Astrocyte (in vitro differentiated cells and primary cell): Measurements from ENCODE around the gene AP1G2. TPM values are rescaled to one million over a fixed set of nuclear protein-coding genes. Genes with fewer than 3 reads are reported as not detected.

Experiments
- DNase-seq: peaks from one replicate; pipeline ENCODE4 v3.0.0-alpha.2; 2010; ENCODE audit warnings: low read depth
- FAIRE-seq: peaks from 2 replicates; lab custom pipeline; 2011; peaks lifted over from hg19 to GRCh38; lab: Jason Lieb, UNC
- H2AFZ ChIP-seq: 2 replicates; pipeline ENCODE4 v1.6.0; 2012; ENCODE audit warnings: low read depth, low read length, inconsistent platforms
- H3K27ac ChIP-seq: 2 replicates; pipeline ENCODE4 v1.5.1; 2011; ENCODE audit warnings: low read depth, low read length, inconsistent platforms
- H3K27me3 ChIP-seq: 2 replicates; pipeline ENCODE4 v1.6.0; 2011; ENCODE audit warnings: low read length, inconsistent platforms; ENCODE audit not compliant: insufficient read depth
- H3K36me3 ChIP-seq: 2 replicates; pipeline ENCODE4 v1.5.1; 2011; ENCODE audit warnings: low read length, inconsistent platforms; ENCODE audit not compliant: insufficient read depth
- H3K4me1 ChIP-seq: 2 replicates; pipeline ENCODE4 v1.5.1; 2011; ENCODE audit warnings: low read length, inconsistent platforms; ENCODE audit not compliant: insufficient read depth
- H3K4me2 ChIP-seq: 2 replicates; pipeline ENCODE4 v1.6.0; 2012; ENCODE audit warnings: low read length, inconsistent platforms
- H3K4me3 ChIP-seq: 2 replicates; pipeline ENCODE4 v1.5.1; 2011; ENCODE audit warnings: low read depth, mild to moderate bottlenecking, low read length, inconsistent platforms; ENCODE audit not compliant: insufficient read depth
- H3K79me2 ChIP-seq: 2 replicates; pipeline ENCODE4 v1.6.0; 2012; ENCODE audit warnings: mild to moderate bottlenecking, low read length, inconsistent platforms; ENCODE audit not compliant: insufficient read depth
- H3K9ac ChIP-seq: 2 replicates; pipeline ENCODE4 v1.6.0; 2012; ENCODE audit warnings: mild to moderate bottlenecking, low read length, inconsistent platforms
- H3K9me3 ChIP-seq: 2 replicates; pipeline ENCODE4 v1.5.1; 2012; ENCODE audit warnings: low read depth, mild to moderate bottlenecking, low read length, inconsistent platforms; ENCODE audit not compliant: insufficient read depth
- H4K20me1 ChIP-seq: 2 replicates; pipeline ENCODE4 v1.6.0; 2012; ENCODE audit warnings: low read length, inconsistent platforms; ENCODE audit not compliant: insufficient read depth
- H3K27ac Mint-ChIP-seq: one replicate; pipeline ENCODE4 v1.8.0; 2021; ENCODE audit warnings: mild to moderate bottlenecking, mixed read lengths; ENCODE audit not compliant: unreplicated experiment
- H3K27me3 Mint-ChIP-seq: one replicate; pipeline ENCODE4 v1.8.0; 2021; ENCODE audit warnings: low read depth, mixed read lengths; ENCODE audit not compliant: unreplicated experiment
- H3K36me3 Mint-ChIP-seq: one replicate; pipeline ENCODE4 v1.8.0; 2021; ENCODE audit warnings: low read depth, mixed read lengths; ENCODE audit not compliant: unreplicated experiment
- H3K4me1 Mint-ChIP-seq: one replicate; pipeline ENCODE4 v1.8.0; 2021; ENCODE audit warnings: low read depth, mixed read lengths; ENCODE audit not compliant: unreplicated experiment
- H3K4me3 Mint-ChIP-seq: one replicate; pipeline ENCODE4 v1.8.0; 2021; ENCODE audit warnings: mild to moderate bottlenecking, moderate library complexity, mixed read lengths; ENCODE audit not compliant: unreplicated experiment
- H3K9me3 Mint-ChIP-seq: one replicate; pipeline ENCODE4 v1.8.0; 2021; ENCODE audit warnings: mild to moderate bottlenecking, mixed read lengths; ENCODE audit not compliant: unreplicated experiment
- EZH2 ChIP-seq: IDR thresholded peaks from 2 replicates; pipeline ENCODE4 v1.6.1; 2012; ENCODE audit warnings: mild to moderate bottlenecking, low read length, inconsistent platforms; ENCODE audit not compliant: insufficient read depth
- total RNA-seq: library from RNA; stranded (reverse); gene quantifications from 2 replicates; pipeline ENCODE4 v1.2.1, GENCODE V29; 2021
- TF ChIP-seq, protein P1 (sequence below): IDR thresholded peaks from 2 replicates; pipeline ENCODE4 v1.5.1; 2011; ENCODE audit warnings: low read depth, mild to moderate bottlenecking, inconsistent platforms, low read length, moderate library complexity; ENCODE audit not compliant: insufficient read depth

Gene AP1G2
- total RNA-seq, 1 donor from 2014 or later = 80.9 TPM

DNA sequence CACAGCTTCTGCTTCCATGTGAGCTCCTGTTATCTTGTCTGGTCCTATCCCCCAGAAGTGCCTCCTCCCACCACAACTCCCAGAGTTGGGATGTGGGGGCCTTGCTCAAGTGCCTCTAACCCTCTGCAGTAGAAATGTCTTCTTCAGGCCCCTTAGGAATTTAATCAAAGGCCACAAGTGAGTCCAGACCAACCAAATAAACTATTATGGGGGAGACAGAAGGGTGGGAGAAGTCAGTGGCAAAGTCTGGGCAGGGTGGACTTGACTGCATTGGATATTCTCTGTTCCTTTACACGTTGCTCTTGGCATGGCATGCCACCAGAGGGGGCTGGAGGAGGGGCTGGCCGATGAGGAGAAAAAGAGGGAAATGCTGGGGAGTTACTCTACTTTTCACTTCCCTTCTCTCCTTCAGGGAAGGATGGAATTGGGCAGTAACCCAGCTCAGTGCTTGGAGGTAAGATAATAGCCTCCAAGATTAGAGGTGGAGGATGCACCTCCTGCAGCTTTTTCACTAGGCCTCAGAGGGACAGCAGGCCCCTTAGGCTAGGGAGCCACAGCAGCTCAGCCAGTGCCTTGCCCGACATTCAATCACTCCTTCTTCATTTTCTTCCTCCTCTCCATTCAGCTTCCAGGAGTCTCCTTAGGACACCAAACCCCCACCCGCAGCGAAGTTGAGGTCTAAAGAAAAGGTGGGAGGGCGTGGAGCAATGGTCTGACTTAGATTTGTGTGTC is 1.2 kb upstream of the AP1G2 start:
- H3K27ac Mint-ChIP-seq = peak overlapping the region; percentile 66
- no peak overlapping the region for H3K27ac ChIP-seq

DNA sequence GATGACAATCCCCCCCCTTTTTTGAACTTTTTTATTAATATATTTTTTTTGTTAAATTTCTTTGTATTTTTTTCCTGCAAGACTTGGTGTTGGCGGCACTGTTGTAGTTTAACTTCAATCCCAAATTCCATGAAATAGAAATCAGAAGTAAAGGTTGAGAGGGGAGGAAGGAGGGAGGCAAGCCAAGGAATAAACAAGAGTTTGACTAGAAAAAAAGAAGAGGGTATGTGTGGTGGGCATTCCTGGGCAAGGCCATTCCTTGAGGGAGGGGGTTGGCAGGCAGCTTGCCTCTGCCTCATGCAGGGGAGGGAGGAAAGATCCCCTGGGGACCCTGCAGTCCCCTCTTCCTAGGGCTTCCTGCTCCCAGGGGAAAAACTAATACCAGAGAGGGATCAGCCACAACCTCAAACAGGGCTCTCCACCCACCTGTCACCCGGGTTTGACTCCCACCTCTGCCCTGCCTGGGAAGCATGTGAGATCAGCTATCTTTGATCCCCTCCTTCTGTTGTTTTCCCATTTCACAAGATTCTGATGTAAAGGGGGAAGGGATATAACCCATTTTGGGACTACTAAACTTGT is 519 bp upstream of the AP1G2 start:
- Histone ChIP-seq H3K79me2 (no peaks in the 10 kb centered on the region), H3K27ac (no peak overlapping the region), H3K4me1 (peaks cover 9% of the 10 kb centered on the region), H3K9ac (no peak overlapping the region), H3K9me3 (no peaks in the 10 kb centered on the region), H2AFZ (no peak overlapping the region), H4K20me1 (no peaks in the 10 kb centered on the region), H3K4me3 (no peak overlapping the region), H3K27me3 (peaks cover 4% of the 10 kb centered on the region), H3K4me2 (peak overlapping the region; percentile 89), H3K36me3 (no peaks in the 10 kb centered on the region)
- Mint-ChIP-seq H3K9me3 (no peaks in the 10 kb centered on the region), H3K4me1 (peaks cover 13% of the 10 kb centered on the region), H3K27me3 (peaks cover 12% of the 10 kb centered on the region), H3K27ac (peak overlapping the region; percentile 69), H3K36me3 (no peaks in the 10 kb centered on the region), H3K4me3 (peak overlapping the region; percentile 99)
- FAIRE-seq (no peak), DNase-seq (no peak)
- TF ChIP-seq EZH2 = no peak
- TF ChIP-seq, protein P1, sequence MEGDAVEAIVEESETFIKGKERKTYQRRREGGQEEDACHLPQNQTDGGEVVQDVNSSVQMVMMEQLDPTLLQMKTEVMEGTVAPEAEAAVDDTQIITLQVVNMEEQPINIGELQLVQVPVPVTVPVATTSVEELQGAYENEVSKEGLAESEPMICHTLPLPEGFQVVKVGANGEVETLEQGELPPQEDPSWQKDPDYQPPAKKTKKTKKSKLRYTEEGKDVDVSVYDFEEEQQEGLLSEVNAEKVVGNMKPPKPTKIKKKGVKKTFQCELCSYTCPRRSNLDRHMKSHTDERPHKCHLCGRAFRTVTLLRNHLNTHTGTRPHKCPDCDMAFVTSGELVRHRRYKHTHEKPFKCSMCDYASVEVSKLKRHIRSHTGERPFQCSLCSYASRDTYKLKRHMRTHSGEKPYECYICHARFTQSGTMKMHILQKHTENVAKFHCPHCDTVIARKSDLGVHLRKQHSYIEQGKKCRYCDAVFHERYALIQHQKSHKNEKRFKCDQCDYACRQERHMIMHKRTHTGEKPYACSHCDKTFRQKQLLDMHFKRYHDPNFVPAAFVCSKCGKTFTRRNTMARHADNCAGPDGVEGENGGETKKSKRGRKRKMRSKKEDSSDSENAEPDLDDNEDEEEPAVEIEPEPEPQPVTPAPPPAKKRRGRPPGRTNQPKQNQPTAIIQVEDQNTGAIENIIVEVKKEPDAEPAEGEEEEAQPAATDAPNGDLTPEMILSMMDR = no peak

More for the DNA sequence above, 1.2 kb upstream of the AP1G2 start:
- H3K9ac ChIP-seq = no peak overlapping the region
- no peaks in the 10 kb centered on the region for H3K9me3 Mint-ChIP-seq
- H3K4me2 ChIP-seq = no peak overlapping the region
- DNase-seq (no peak), FAIRE-seq (no peak)
- no peak overlapping the region for H2AFZ ChIP-seq
- peaks cover 12% of the 10 kb centered on the region for H3K27me3 Mint-ChIP-seq
- TF ChIP-seq EZH2 = no peak
- TF ChIP-seq, protein P1 = peak; percentile 11
- no peaks in the 10 kb centered on the region for H4K20me1 ChIP-seq
- H3K4me1 ChIP-seq = peaks cover 9% of the 10 kb centered on the region
- no peaks in the 10 kb centered on the region for H3K9me3 ChIP-seq
- no peak overlapping the region for H3K4me3 ChIP-seq
- H3K79me2 ChIP-seq = no peaks in the 10 kb centered on the region
- peaks cover 11% of the 10 kb centered on the region for H3K27me3 ChIP-seq
- H3K4me1 Mint-ChIP-seq = peaks cover 15% of the 10 kb centered on the region
- no peaks in the 10 kb centered on the region for H3K36me3 ChIP-seq
- no peaks in the 10 kb centered on the region for H3K36me3 Mint-ChIP-seq
- peak overlapping the region; percentile 99 for H3K4me3 Mint-ChIP-seq

DNA sequence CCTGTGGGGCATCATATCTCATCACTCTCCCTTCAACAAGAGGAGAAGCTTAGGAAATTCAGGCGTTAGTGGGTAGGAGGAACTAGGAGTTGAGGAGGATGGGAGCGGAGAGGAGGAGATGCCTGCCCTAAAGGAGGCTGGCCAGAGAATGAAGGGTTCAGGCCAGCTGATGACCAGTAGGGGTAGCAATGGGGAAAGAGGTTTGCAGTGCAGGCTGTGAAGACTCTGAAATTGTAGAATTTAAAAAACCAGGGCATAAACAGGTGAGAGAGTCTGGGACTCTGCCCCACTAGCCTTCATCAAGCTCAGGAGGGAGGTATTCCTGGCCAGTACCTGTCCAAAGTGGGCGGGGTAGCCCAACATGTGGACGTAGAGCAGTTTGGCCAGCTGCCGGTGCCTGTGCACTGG is 809 bp downstream of the AP1G2 start:
- DNase-seq (no peak), FAIRE-seq (no peak)
- no peaks in the 10 kb centered on the region for H3K36me3 ChIP-seq
- no peak overlapping the region for H3K27ac ChIP-seq
- H3K79me2 ChIP-seq = no peaks in the 10 kb centered on the region
- peak overlapping the region; percentile 91 for H2AFZ ChIP-seq
- peaks cover 13% of the 10 kb centered on the region for H3K4me1 Mint-ChIP-seq
- peak overlapping the region; percentile 76 for H3K9ac ChIP-seq
- peak overlapping the region; percentile 99 for H3K4me3 Mint-ChIP-seq
- H3K9me3 Mint-ChIP-seq = no peaks in the 10 kb centered on the region
- H4K20me1 ChIP-seq = no peaks in the 10 kb centered on the region
- H3K4me2 ChIP-seq = peak overlapping the region; percentile 89
- peaks cover 9% of the 10 kb centered on the region for H3K4me1 ChIP-seq
- peaks cover under 1% of the 10 kb centered on the region for H3K27me3 Mint-ChIP-seq
- peak overlapping the region; percentile 75 for H3K4me3 ChIP-seq
- TF ChIP-seq EZH2 = no peak
- TF ChIP-seq, protein P1 = no peak
- no peaks in the 10 kb centered on the region for H3K9me3 ChIP-seq
- H3K27me3 ChIP-seq = no peaks in the 10 kb centered on the region
- peaks cover 1% of the 10 kb centered on the region for H3K36me3 Mint-ChIP-seq
- no peak overlapping the region for H3K27ac Mint-ChIP-seq
